Activated CD4-positive, CD25-positive, alpha-beta regulatory T cell treated with anti-CD3 and anti-CD28 coated beads, Interleukin-2, amount 50 U/mL, for 16 hours (primary cell): ENCODE results near the gene NKX3-2.
A peak's percentile ranks its signal among the peaks of the same experiment; 100 is the strongest.
"Not testable (repeated sequence)": the region's sequence is repeated elsewhere in the genome, so short reads cannot be mapped to it uniquely, and the experiment has no call there.

Experiments used
- DNase-seq: peaks from one replicate; pipeline ENCODE4 v3.0.0-alpha.2; 2020; ENCODE audit warnings: low read depth, low spot score

Gene NKX3-2

GRCh38 chr4:13543839-13544605 lies at the start of gene NKX3-2:
NKX3-2 (minus strand) TSS chr4:13544508; CDS start chr4:13544414, 94 bp downstream.
- DNase-seq = no peak

GRCh38 chr4:13592220-13592619 lies 47.9 kb upstream of the NKX3-2 start:
- no peak for DNase-seq

- no peak for DNase-seq
Measured at GRCh38 chr4:13590766-13591165, 46.5 kb upstream of the NKX3-2 start.

- no peak for DNase-seq
Measured at GRCh38 chr4:13588954-13589353, 44.6 kb upstream of the NKX3-2 start.

GRCh38 chr4:13584481-13584880 lies 40.2 kb upstream of the NKX3-2 start:
- DNase-seq = no peak

- no peak for DNase-seq
Measured at GRCh38 chr4:13580036-13580435, 35.7 kb upstream of the NKX3-2 start.

- no peak for DNase-seq
Measured at GRCh38 chr4:13577660-13578059, 33.4 kb upstream of the NKX3-2 start.

- DNase-seq = no peak
Measured at GRCh38 chr4:13570916-13571315, 26.6 kb upstream of the NKX3-2 start.

- DNase-seq = no peak
Measured at GRCh38 chr4:13567125-13567524, 22.8 kb upstream of the NKX3-2 start.

GRCh38 chr4:13562876-13563275 lies 18.6 kb upstream of the NKX3-2 start:
- no peak for DNase-seq

GRCh38 chr4:13561673-13562072 lies 17.4 kb upstream of the NKX3-2 start:
- no peak for DNase-seq

- DNase-seq = not testable (repeated sequence)
Measured at GRCh38 chr4:13560111-13560510, 15.8 kb upstream of the NKX3-2 start.

GRCh38 chr4:13559413-13559812 lies 15.1 kb upstream of the NKX3-2 start:
- no peak for DNase-seq

GRCh38 chr4:13558881-13559280 lies 14.6 kb upstream of the NKX3-2 start:
- no peak for DNase-seq

GRCh38 chr4:13555325-13555724 lies 11.0 kb upstream of the NKX3-2 start:
- DNase-seq = no peak

- no peak for DNase-seq
Measured at GRCh38 chr4:13553081-13553480, 8.8 kb upstream of the NKX3-2 start.

- DNase-seq = peak; percentile 67
Measured at GRCh38 chr4:13548984-13549546, 4.8 kb upstream of the NKX3-2 start.

- no peak for DNase-seq
Measured at GRCh38 chr4:13548059-13548983, 4.0 kb upstream of the NKX3-2 start.

- DNase-seq = no peak
Measured at GRCh38 chr4:13547485-13548041, 3.3 kb upstream of the NKX3-2 start.

- no peak for DNase-seq
Measured at GRCh38 chr4:13546941-13547484, 2.7 kb upstream of the NKX3-2 start.

- no peak for DNase-seq
Measured at GRCh38 chr4:13546142-13546940, 2.0 kb upstream of the NKX3-2 start.
